Effector CD4-positive, alpha-beta T cell (primary cell): ENCODE results near the gene HDAC11.
"Not testable (repeated sequence)": the region's sequence is repeated elsewhere in the genome, so short reads cannot be mapped to it uniquely, and the experiment has no call there.

ENCODE experiments used
- DNase-seq: peaks from one replicate; pipeline ENCODE4 v3.0.0-alpha.2; 2020

HDAC11 gene

GRCh38 chr3:13508496-13508895 lies 28.4 kb downstream of the HDAC11 start:
- no peak for DNase-seq

GRCh38 chr3:13509059-13509815 lies 29.1 kb downstream of the HDAC11 start:
- no peak for DNase-seq

GRCh38 chr3:13509816-13510192 lies 29.7 kb downstream of the HDAC11 start:
- no peak for DNase-seq

- DNase-seq: no peak
These were observed 32.3 kb downstream of the HDAC11 start for GRCh38 chr3:13512451-13512850.

GRCh38 chr3:13513051-13513912 lies 33.2 kb downstream of the HDAC11 start:
- DNase-seq: no peak

- no peak for DNase-seq
These were observed 33.9 kb downstream of the HDAC11 start for GRCh38 chr3:13513913-13514517.

GRCh38 chr3:13514639-13515435 lies 34.7 kb downstream of the HDAC11 start:
- no peak for DNase-seq

GRCh38 chr3:13515786-13516759 lies 36.0 kb downstream of the HDAC11 start:
- no peak for DNase-seq

- DNase-seq: no peak
These were observed 36.6 kb downstream of the HDAC11 start for GRCh38 chr3:13516760-13517135.

- DNase-seq: no peak
These were observed 37.3 kb downstream of the HDAC11 start for GRCh38 chr3:13517253-13517977.

GRCh38 chr3:13518516-13518953 lies 38.4 kb downstream of the HDAC11 start:
- no peak for DNase-seq

GRCh38 chr3:13519006-13519791 lies 39.1 kb downstream of the HDAC11 start:
- DNase-seq: no peak

- no peak for DNase-seq
These were observed 40.3 kb downstream of the HDAC11 start for GRCh38 chr3:13520326-13520880.

GRCh38 chr3:13521309-13521708 lies 41.2 kb downstream of the HDAC11 start:
- no peak for DNase-seq

GRCh38 chr3:13521749-13522148 lies 41.6 kb downstream of the HDAC11 start:
- not testable (repeated sequence) for DNase-seq

- no peak for DNase-seq
These were observed 42.1 kb downstream of the HDAC11 start for GRCh38 chr3:13522236-13522635.

- no peak for DNase-seq
These were observed 45.0 kb downstream of the HDAC11 start for GRCh38 chr3:13524979-13525669.

GRCh38 chr3:13525827-13526625 lies 45.9 kb downstream of the HDAC11 start:
- no peak for DNase-seq
